BLaER1 (cell line): Measurements from ENCODE around the gene RILPL1.
A peak's percentile ranks its signal among the peaks of the same experiment; 100 is the strongest.
"Not testable (repeated sequence)": the region's sequence is repeated elsewhere in the genome, so short reads cannot be mapped to it uniquely, and the experiment has no call there.

Experiments used
- H3K27ac ChIP-seq: shearing (Covaris generic); formaldehyde crosslinking; 2 replicates; pipeline ENCODE4 v1.8.1; 2022
- H3K27me3 ChIP-seq: shearing (Covaris generic); formaldehyde crosslinking; 2 replicates; pipeline ENCODE4 v1.8.1; 2022
- H3K36me3 ChIP-seq: shearing (Covaris generic); formaldehyde crosslinking; 2 replicates; pipeline ENCODE4 v1.8.1; 2022
- H3K4me1 ChIP-seq: shearing (Covaris generic); formaldehyde crosslinking; 2 replicates; pipeline ENCODE4 v1.8.1; 2022
- H3K4me2 ChIP-seq: shearing (Covaris generic); formaldehyde crosslinking; 2 replicates; pipeline ENCODE4 v1.8.1; 2022
- H3K4me3 ChIP-seq: shearing (Covaris generic); formaldehyde crosslinking; 2 replicates; pipeline ENCODE4 v1.8.1; 2022
- H3K9ac ChIP-seq: shearing (Covaris generic); formaldehyde crosslinking; 2 replicates; pipeline ENCODE4 v1.8.1; 2022
- H3K9me3 ChIP-seq: shearing (Covaris generic); formaldehyde crosslinking; 2 replicates; pipeline ENCODE4 v1.8.1; 2022
- H4K20me1 ChIP-seq: shearing (Covaris generic); formaldehyde crosslinking; 2 replicates; pipeline ENCODE4 v1.8.1; 2022
- Cebpa-rat ChIP-seq: shearing (Covaris generic); IDR thresholded peaks from 2 replicates; pipeline ENCODE4 v1.8.1; 2022

RILPL1 gene

GRCh38 chr12:123494124-123494851 lies 39.2 kb downstream of the RILPL1 start:
- no peak for TF ChIP-seq Cebpa-rat
- H3K9me3 ChIP-seq: no peaks in the 10 kb centered on the region
- H3K36me3 ChIP-seq: 0 out of 2 replicates have a peak, but pooled peaks cover 5% of the 10 kb centered on the region
- peaks cover 21% of the 10 kb centered on the region for H3K4me1 ChIP-seq
- no peak overlapping the region for H3K4me3 ChIP-seq
- H4K20me1 ChIP-seq: peaks cover 7% of the 10 kb centered on the region; the same call in 1 of the 2 replicates
- H3K27ac ChIP-seq: no peak overlapping the region
- no peak overlapping the region for H3K4me2 ChIP-seq
- H3K27me3 ChIP-seq: peaks cover 3% of the 10 kb centered on the region; the same call in 1 of the 2 replicates
- no peak overlapping the region for H3K9ac ChIP-seq

- H3K4me1 ChIP-seq: peaks cover 21% of the 10 kb centered on the region
- H3K4me2 ChIP-seq, H3K4me3 ChIP-seq, H4K20me1 ChIP-seq, H3K9ac ChIP-seq, H3K9me3 ChIP-seq, H3K36me3 ChIP-seq, H3K27me3 ChIP-seq, H3K27ac ChIP-seq: not testable (repeated sequence)
Measured at GRCh38 chr12:123492339-123493039, 41.0 kb downstream of the RILPL1 start.

GRCh38 chr12:123491481-123491880 lies 42.0 kb downstream of the RILPL1 start:
- H3K4me2 ChIP-seq: peak overlapping the region; percentile 55
- no peaks in the 10 kb centered on the region for H3K9me3 ChIP-seq
- no peak overlapping the region for H3K9ac ChIP-seq
- H3K4me3 ChIP-seq: no peak overlapping the region
- TF ChIP-seq Cebpa-rat: no peak
- H4K20me1 ChIP-seq: peaks cover 7% of the 10 kb centered on the region; the same call in 1 of the 2 replicates
- no peak overlapping the region for H3K27ac ChIP-seq
- no peaks in the 10 kb centered on the region for H3K36me3 ChIP-seq
- peaks cover 21% of the 10 kb centered on the region for H3K4me1 ChIP-seq
- H3K27me3 ChIP-seq: peaks cover 3% of the 10 kb centered on the region; the same call in 1 of the 2 replicates

- H3K4me3 ChIP-seq: no peak overlapping the region
- no peak overlapping the region for H3K9ac ChIP-seq
- H4K20me1 ChIP-seq: peaks cover 7% of the 10 kb centered on the region; the same call in 1 of the 2 replicates
- no peak for TF ChIP-seq Cebpa-rat
- peak overlapping the region; percentile 55 for H3K4me2 ChIP-seq
- H3K27me3 ChIP-seq: peaks cover 3% of the 10 kb centered on the region; the same call in 1 of the 2 replicates
- H3K36me3 ChIP-seq: no peaks in the 10 kb centered on the region
- H3K27ac ChIP-seq: no peak overlapping the region
- H3K4me1 ChIP-seq: peaks cover 21% of the 10 kb centered on the region
- H3K9me3 ChIP-seq: no peaks in the 10 kb centered on the region
Measured at GRCh38 chr12:123491056-123491455, 42.5 kb downstream of the RILPL1 start.

GRCh38 chr12:123490089-123490488 lies 43.4 kb downstream of the RILPL1 start:
- Histone ChIP-seq H4K20me1 (peaks cover 7% of the 10 kb centered on the region; the same call in 1 of the 2 replicates), H3K9me3 (no peaks in the 10 kb centered on the region), H3K9ac (no peak overlapping the region), H3K36me3 (no peaks in the 10 kb centered on the region), H3K4me2 (peak overlapping the region; percentile 55), H3K4me3 (no peak overlapping the region), H3K27ac (no peak overlapping the region), H3K4me1 (peaks cover 21% of the 10 kb centered on the region), H3K27me3 (peaks cover 3% of the 10 kb centered on the region; the same call in 1 of the 2 replicates)
- no peak for TF ChIP-seq Cebpa-rat

- Histone ChIP-seq H3K27ac (no peak overlapping the region), H3K4me3 (no peak overlapping the region), H3K4me2 (peak overlapping the region; percentile 55), H3K4me1 (peaks cover 23% of the 10 kb centered on the region), H3K27me3 (peaks cover 3% of the 10 kb centered on the region; the same call in 1 of the 2 replicates), H3K9ac (no peak overlapping the region), H3K9me3 (no peaks in the 10 kb centered on the region), H3K36me3 (no peaks in the 10 kb centered on the region), H4K20me1 (peaks cover 7% of the 10 kb centered on the region; the same call in 1 of the 2 replicates)
- TF ChIP-seq Cebpa-rat: no peak
Measured at GRCh38 chr12:123489580-123489979, 43.9 kb downstream of the RILPL1 start.

- Histone ChIP-seq H4K20me1 (peaks cover 9% of the 10 kb centered on the region; the same call in 1 of the 2 replicates), H3K4me1 (peaks cover 31% of the 10 kb centered on the region), H3K4me2 (no peak overlapping the region), H3K4me3 (no peak overlapping the region), H3K27me3 (peaks cover 6% of the 10 kb centered on the region; the same call in 1 of the 2 replicates), H3K36me3 (no peaks in the 10 kb centered on the region), H3K27ac (no peak overlapping the region), H3K9me3 (no peaks in the 10 kb centered on the region), H3K9ac (no peak overlapping the region)
- no peak for TF ChIP-seq Cebpa-rat
Measured at GRCh38 chr12:123488539-123489230, 44.8 kb downstream of the RILPL1 start.

- H3K27ac ChIP-seq: no peak overlapping the region
- H3K36me3 ChIP-seq: no peaks in the 10 kb centered on the region
- H3K4me3 ChIP-seq: no peak overlapping the region
- H3K4me2 ChIP-seq: no peak overlapping the region
- H4K20me1 ChIP-seq: peaks cover 15% of the 10 kb centered on the region; the same call in 1 of the 2 replicates
- H3K9ac ChIP-seq: no peak overlapping the region
- peaks cover 39% of the 10 kb centered on the region for H3K4me1 ChIP-seq
- TF ChIP-seq Cebpa-rat: no peak
- peaks cover 6% of the 10 kb centered on the region; the same call in 1 of the 2 replicates for H3K27me3 ChIP-seq
- H3K9me3 ChIP-seq: no peaks in the 10 kb centered on the region
Measured at GRCh38 chr12:123487428-123487827, 46.1 kb downstream of the RILPL1 start.

- H3K36me3 ChIP-seq: no peaks in the 10 kb centered on the region
- peaks cover 6% of the 10 kb centered on the region; the same call in 1 of the 2 replicates for H3K27me3 ChIP-seq
- 0 out of 2 replicates have a peak, but pooled peaks cover 8% of the 10 kb centered on the region for H4K20me1 ChIP-seq
- no peaks in the 10 kb centered on the region for H3K9me3 ChIP-seq
- no peak overlapping the region for H3K27ac ChIP-seq
- no peak overlapping the region for H3K9ac ChIP-seq
- no peak overlapping the region for H3K4me3 ChIP-seq
- H3K4me1 ChIP-seq: peaks cover 28% of the 10 kb centered on the region
- no peak for TF ChIP-seq Cebpa-rat
- no peak overlapping the region for H3K4me2 ChIP-seq
Measured at GRCh38 chr12:123485756-123486155, 47.8 kb downstream of the RILPL1 start.
